ENCODE measurements around the gene ABHD1.
"Not testable (repeated sequence)": the region's sequence is repeated elsewhere in the genome, so short reads cannot be mapped to it uniquely, and the experiment has no call there.

ABHD1 gene

GRCh38 chr2:27093430-27094352, 29.9 kb upstream of the ABHD1 start:
- Mint-ChIP-seq H3K4me3 (no peak overlapping the region), H3K27me3 (no peaks in the 10 kb centered on the region), H3K27ac (no peak overlapping the region), H3K36me3 (no peaks in the 10 kb centered on the region), H3K9me3 (no peaks in the 10 kb centered on the region), H3K4me1 (peaks cover 5% of the 10 kb centered on the region)
- no peak for ATAC-seq (ENCODE audit: low read depth)
- no peak for DNase-seq (ENCODE audit: low spot score in 2 of 2)

DNA sequence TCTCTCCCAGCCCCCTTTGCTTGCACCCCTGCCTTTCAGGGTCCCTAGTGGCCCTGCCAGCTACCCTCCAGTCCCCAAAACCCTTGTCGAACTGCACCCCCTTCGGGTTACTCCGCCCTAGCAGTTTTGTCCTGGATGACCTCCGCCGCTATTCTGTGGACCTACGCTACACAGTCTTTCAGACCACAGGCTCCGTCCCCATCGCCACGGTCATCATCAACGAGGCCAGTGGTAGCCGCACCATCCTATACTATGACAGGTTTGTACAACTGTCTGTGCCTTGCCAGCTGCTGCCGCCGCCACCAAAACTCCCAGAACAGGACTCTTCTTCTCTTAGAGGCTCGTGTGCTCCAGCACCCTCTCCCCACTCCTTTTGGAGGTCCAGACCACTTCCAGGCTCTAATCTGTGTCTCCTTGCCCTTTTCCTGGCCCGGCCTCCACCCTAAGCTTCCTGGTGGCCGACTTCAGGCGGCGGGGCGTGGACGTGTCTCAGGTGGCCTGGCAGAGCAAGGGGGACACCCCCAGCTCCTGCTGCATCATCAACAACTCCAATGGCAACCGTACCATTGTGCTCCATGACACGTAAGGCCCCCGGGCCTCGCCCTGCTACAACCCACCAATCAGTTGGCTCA, 29.1 kb upstream of the ABHD1 start:
- Mint-ChIP-seq H3K4me1 (peaks cover 5% of the 10 kb centered on the region), H3K27ac (no peak overlapping the region), H3K27me3 (no peaks in the 10 kb centered on the region), H3K36me3 (no peaks in the 10 kb centered on the region), H3K9me3 (no peaks in the 10 kb centered on the region), H3K4me3 (no peak overlapping the region)
- no peak for DNase-seq (ENCODE audit: low spot score in 2 of 2)
- ATAC-seq (ENCODE audit: low read depth), result no peak

DNA sequence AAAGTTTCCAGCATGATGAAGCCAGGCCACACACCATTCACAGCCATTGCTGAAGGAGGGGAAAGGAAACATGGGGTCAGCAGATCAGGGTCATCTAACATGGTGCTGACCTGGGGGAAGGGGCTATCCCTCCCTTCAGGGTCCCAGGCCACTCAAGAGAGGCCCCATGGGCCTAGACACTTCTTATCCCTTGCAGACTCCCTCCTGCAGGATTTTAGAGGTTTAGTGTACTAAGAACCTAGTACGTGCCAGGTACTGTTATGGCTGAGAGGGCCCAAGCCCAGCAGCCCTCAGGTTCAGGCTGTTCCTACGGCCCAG, 28.2 kb upstream of the ABHD1 start:
- Mint-ChIP-seq H3K4me3 (peak overlapping the region; percentile 76), H3K27ac (no peak overlapping the region)
- ATAC-seq (ENCODE audit: low read depth), result no peak

GRCh38 chr2:27095745-27096651, 27.6 kb upstream of the ABHD1 start:
- peaks cover 5% of the 10 kb centered on the region for H3K4me1 Mint-ChIP-seq
- H3K36me3 Mint-ChIP-seq, result no peaks in the 10 kb centered on the region
- ATAC-seq (ENCODE audit: low read depth) (peak; percentile 85), DNase-seq (ENCODE audit: low spot score in 2 of 2) (peak in 1 of 2 donors; percentile 25)
- no peaks in the 10 kb centered on the region for H3K27me3 Mint-ChIP-seq
- no peaks in the 10 kb centered on the region for H3K9me3 Mint-ChIP-seq
- H3K4me3 Mint-ChIP-seq, result peak overlapping the region; percentile 76
- H3K27ac Mint-ChIP-seq, result no peak overlapping the region

More for the DNA sequence above, 28.2 kb upstream of the ABHD1 start:
- Mint-ChIP-seq H3K9me3 (no peaks in the 10 kb centered on the region), H3K36me3 (no peaks in the 10 kb centered on the region), H3K27me3 (no peaks in the 10 kb centered on the region), H3K4me1 (peaks cover 5% of the 10 kb centered on the region)
- no peak for DNase-seq (ENCODE audit: low spot score in 2 of 2)

- H3K4me3 Mint-ChIP-seq, result no peak overlapping the region
- H3K27ac Mint-ChIP-seq, result no peak overlapping the region
- peaks cover 5% of the 10 kb centered on the region for H3K4me1 Mint-ChIP-seq
- no peaks in the 10 kb centered on the region for H3K27me3 Mint-ChIP-seq
- H3K9me3 Mint-ChIP-seq, result no peaks in the 10 kb centered on the region
- DNase-seq (ENCODE audit: low spot score in 2 of 2), result no peak
- H3K36me3 Mint-ChIP-seq, result no peaks in the 10 kb centered on the region
- ATAC-seq (ENCODE audit: low read depth), result no peak
Observed at GRCh38 chr2:27096748-27097297, 26.8 kb upstream of the ABHD1 start.

GRCh38 chr2:27097341-27097740, 26.3 kb upstream of the ABHD1 start:
- no peak overlapping the region for H3K27ac Mint-ChIP-seq
- no peak for ATAC-seq (ENCODE audit: low read depth)
- peaks cover 5% of the 10 kb centered on the region for H3K4me1 Mint-ChIP-seq
- DNase-seq (ENCODE audit: low spot score in 2 of 2), result no peak
- H3K27me3 Mint-ChIP-seq, result peaks cover 2% of the 10 kb centered on the region
- H3K4me3 Mint-ChIP-seq, result no peak overlapping the region
- no peaks in the 10 kb centered on the region for H3K9me3 Mint-ChIP-seq
- H3K36me3 Mint-ChIP-seq, result no peaks in the 10 kb centered on the region

GRCh38 chr2:27099334-27099955, 24.2 kb upstream of the ABHD1 start:
- no peak for DNase-seq (ENCODE audit: low spot score in 2 of 2)
- Mint-ChIP-seq H3K9me3 (no peaks in the 10 kb centered on the region), H3K36me3 (no peaks in the 10 kb centered on the region), H3K4me3 (no peak overlapping the region), H3K27ac (no peak overlapping the region), H3K4me1 (peaks cover 5% of the 10 kb centered on the region), H3K27me3 (peaks cover 2% of the 10 kb centered on the region)
- ATAC-seq (ENCODE audit: low read depth), result no peak

- no peak overlapping the region for H3K4me3 Mint-ChIP-seq
Observed at GRCh38 chr2:27100036-27100435, 23.6 kb upstream of the ABHD1 start.

GRCh38 chr2:27102329-27102728, 21.3 kb upstream of the ABHD1 start:
- H3K9me3 Mint-ChIP-seq, result no peaks in the 10 kb centered on the region
- H3K27me3 Mint-ChIP-seq, result peaks cover 5% of the 10 kb centered on the region
- no peaks in the 10 kb centered on the region for H3K4me1 Mint-ChIP-seq
- no peak for DNase-seq (ENCODE audit: low spot score in 2 of 2)
- no peak overlapping the region for H3K27ac Mint-ChIP-seq
- ATAC-seq (ENCODE audit: low read depth), result no peak
- no peaks in the 10 kb centered on the region for H3K36me3 Mint-ChIP-seq
- no peak overlapping the region for H3K4me3 Mint-ChIP-seq

More at GRCh38 chr2:27100036-27100435, 23.6 kb upstream of the ABHD1 start:
- no peak for DNase-seq (ENCODE audit: low spot score in 2 of 2)
- H3K4me1 Mint-ChIP-seq, result peaks cover 5% of the 10 kb centered on the region
- ATAC-seq (ENCODE audit: low read depth), result no peak
- H3K27ac Mint-ChIP-seq, result no peak overlapping the region
- no peaks in the 10 kb centered on the region for H3K36me3 Mint-ChIP-seq
- H3K9me3 Mint-ChIP-seq, result no peaks in the 10 kb centered on the region
- peaks cover 5% of the 10 kb centered on the region for H3K27me3 Mint-ChIP-seq

- Mint-ChIP-seq H3K4me3 (no peak overlapping the region), H3K9me3 (no peaks in the 10 kb centered on the region), H3K27ac (no peak overlapping the region), H3K4me1 (no peaks in the 10 kb centered on the region), H3K36me3 (no peaks in the 10 kb centered on the region), H3K27me3 (peaks cover 7% of the 10 kb centered on the region)
- no peak for ATAC-seq (ENCODE audit: low read depth)
- no peak for DNase-seq (ENCODE audit: low spot score in 2 of 2)
Observed at GRCh38 chr2:27105981-27106380, 17.6 kb upstream of the ABHD1 start.

GRCh38 chr2:27108221-27108620, 15.4 kb upstream of the ABHD1 start:
- ATAC-seq (ENCODE audit: low read depth) (no peak), DNase-seq (ENCODE audit: low spot score in 2 of 2) (no peak)
- Mint-ChIP-seq H3K9me3 (no peaks in the 10 kb centered on the region), H3K27me3 (peaks cover 6% of the 10 kb centered on the region), H3K27ac (no peak overlapping the region), H3K4me1 (no peaks in the 10 kb centered on the region), H3K36me3 (no peaks in the 10 kb centered on the region), H3K4me3 (no peak overlapping the region)

DNA sequence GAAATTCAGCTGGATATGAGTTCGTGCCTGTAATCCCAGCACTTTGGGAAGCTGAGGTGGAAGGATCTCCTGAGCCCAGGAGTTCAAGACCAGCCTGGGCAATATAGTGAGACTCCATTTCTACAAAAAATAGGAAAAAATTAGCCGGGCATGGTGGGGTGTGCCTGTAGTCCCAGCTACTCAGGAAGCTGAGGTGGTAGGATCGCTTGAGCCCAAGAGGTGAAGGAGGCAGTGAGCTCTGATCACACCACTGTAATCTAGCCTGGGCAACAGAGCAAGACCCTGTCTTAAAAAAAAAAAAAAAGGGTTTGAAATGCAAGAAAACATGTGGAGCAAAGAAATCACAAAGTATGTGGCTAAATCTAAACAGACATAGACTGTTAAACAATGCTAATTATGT, 14.5 kb upstream of the ABHD1 start:
- no peaks in the 10 kb centered on the region for H3K9me3 Mint-ChIP-seq
- peaks cover 6% of the 10 kb centered on the region for H3K27me3 Mint-ChIP-seq
- H3K27ac Mint-ChIP-seq, result no peak overlapping the region
- no peaks in the 10 kb centered on the region for H3K36me3 Mint-ChIP-seq
- H3K4me1 Mint-ChIP-seq, result no peaks in the 10 kb centered on the region
- no peak overlapping the region for H3K4me3 Mint-ChIP-seq
- no peak for DNase-seq (ENCODE audit: low spot score in 2 of 2)
- no peak for ATAC-seq (ENCODE audit: low read depth)

- not testable (repeated sequence) for H3K9me3 Mint-ChIP-seq; DNase-seq (ENCODE audit: low spot score in 2 of 2); H3K27me3 Mint-ChIP-seq; H3K4me3 Mint-ChIP-seq; ATAC-seq (ENCODE audit: low read depth); H3K4me1 Mint-ChIP-seq; H3K36me3 Mint-ChIP-seq; H3K27ac Mint-ChIP-seq
Observed at GRCh38 chr2:27110603-27111352, 12.8 kb upstream of the ABHD1 start.

Measured in memory B cell (primary cell).